HepG2 (cell line): ENCODE results near the gene WNT6. TPM values are rescaled to one million over a fixed set of nuclear protein-coding genes. Genes with fewer than 3 reads are reported as not detected.
A peak's percentile ranks its signal among the peaks of the same experiment; 100 is the strongest.

ENCODE experiments used
- ATAC-seq: fragments of 200-7000 bp; cut with Tn5 transposase; 3 replicates; pipeline ENCODE4 v1.9.1; 2020; ENCODE audit warnings: mild to moderate bottlenecking, moderate library complexity
- BruUV-seq: library from RNA; stranded (reverse); fragments of 400-500 nt; replicated peaks from 2 replicates; lab custom pipeline; 2021; lab: Mats Ljungman, UMichigan
- CTCF ChIA-PET: fragments of 300-600 bp; formaldehyde crosslinking; extraction: SDS; loops from one replicate; lab custom pipeline; 2021; ENCODE audit warnings: low total read pairs, inconsistent platforms, low intra/inter-chr PET ratio; lab: Yijun Ruan, JAX
- POLR2A ChIA-PET: fragments of 350-600 bp; sonication (Branson Sonifier 250); formaldehyde crosslinking; loops from one replicate; lab custom pipeline; 2020; ENCODE audit warnings: antibody characterized with exemption, inconsistent platforms; lab: Yijun Ruan, JAX
- DNase-seq: peaks from one replicate; pipeline ENCODE4 v3.0.0-alpha.2; 2015; ENCODE audit warnings: low spot score
- FAIRE-seq: peaks from 3 replicates; lab custom pipeline; 2011; peaks lifted over from hg19 to GRCh38; lab: Jason Lieb, UNC
- H2AFZ ChIP-seq: one replicate; pipeline ENCODE4 v1.6.1; 2011; ENCODE audit warnings: low read length, inconsistent platforms
- H3K27ac ChIP-seq: fragments of 300-600 bp; 3 replicates; pipeline ENCODE4 v1.8.0; 2011; ENCODE audit warnings: mixed run types, mild to moderate bottlenecking, mixed read lengths, low read length, inconsistent platforms; ENCODE audit not compliant: insufficient read depth; ENCODE audit errors: extremely low read length
- H3K27me3 ChIP-seq, 2 experiments: fragments of 200-600 bp in 1 of 2; 2 replicates in 1 of 2; 3 replicates in 1 of 2; pipeline versions ENCODE4 v1.6.0 to v1.8.0; 2011; ENCODE audit warnings: low read length in 2 of 2, mild to moderate bottlenecking in 2 of 2, moderate library complexity in 2 of 2, inconsistent platforms in 1 of 2; ENCODE audit not compliant: insufficient read depth in 2 of 2, control insufficient read depth in 1 of 2
- H3K36me3 ChIP-seq, 2 experiments: fragments of 200-600 bp in 1 of 2; replicated peaks in 1 of 2; 2 replicates in 1 of 2; 3 replicates in 1 of 2; pipeline versions ENCODE4 v1.5.1 to v1.8.0; 2011; ENCODE audit warnings: low read length in 2 of 2, inconsistent platforms in 1 of 2; ENCODE audit not compliant: insufficient read depth in 2 of 2, control insufficient read depth in 1 of 2
- H3K4me1 ChIP-seq: 2 replicates; pipeline ENCODE4 v1.5.1; 2012; ENCODE audit warnings: low read length, inconsistent platforms; ENCODE audit not compliant: insufficient read depth
- H3K4me2 ChIP-seq: 2 replicates; pipeline ENCODE4 v1.6.0; 2011; ENCODE audit warnings: low read depth, low read length, inconsistent platforms
- H3K4me3 ChIP-seq, 3 experiments: fragments of 200-600 bp in 1 of 3; sonication (generic), shearing (Covaris generic) in 1 of 3; replicated peaks in 1 of 3; 2 replicates each; pipeline ENCODE4 v1.5.1; 2011 to 2016; ENCODE audit warnings: low read length in 3 of 3, inconsistent platforms in 2 of 3, low read depth in 2 of 3, mild to moderate bottlenecking in 2 of 3, control low read depth in 1 of 3, mixed read lengths in 1 of 3; ENCODE audit not compliant: insufficient read depth in 1 of 3
- H3K79me2 ChIP-seq: one replicate; pipeline ENCODE4 v1.6.1; 2011; ENCODE audit warnings: low read length, inconsistent platforms; ENCODE audit not compliant: insufficient read depth
- H3K9ac ChIP-seq: 2 replicates; pipeline ENCODE4 v1.6.0; 2011; ENCODE audit warnings: mild to moderate bottlenecking, low read depth, low read length, inconsistent platforms; ENCODE audit not compliant: insufficient read depth
- H3K9me3 ChIP-seq: 2 replicates; pipeline ENCODE4 v1.5.1; 2012; ENCODE audit warnings: mild to moderate bottlenecking, low read length
- H4K20me1 ChIP-seq: 2 replicates; pipeline ENCODE4 v1.6.0; 2011; ENCODE audit warnings: inconsistent platforms, mild to moderate bottlenecking, low read length, moderate library complexity; ENCODE audit not compliant: insufficient read depth
- HMGXB4 ChIP-seq, 2 experiments: sonication (generic) in 1 of 2; formaldehyde crosslinking in 1 of 2; IDR thresholded peaks; 2 replicates each; pipeline versions ENCODE4 v1.4.0 to v1.6.1; 2018 to 2020; ENCODE audit warnings: missing genetic modification reagents in 2 of 2, borderline replicate concordance in 1 of 2, low read depth in 1 of 2, mild to moderate bottlenecking in 1 of 2, missing biosample characterization in 1 of 2
- XRCC5 ChIP-seq: fragments of 200-400 bp; formaldehyde crosslinking; optimal IDR thresholded peaks from 2 replicates; pipeline ENCODE3; 2017; ENCODE audit warnings: mild to moderate bottlenecking, low read length
- WGBS: methylation state at CpG from one replicate; pipeline ENCODE4 v1.1.6; 2017; ENCODE audit warnings: low lambda C conversion rate; 5-methylcytosine and 5-hydroxymethylcytosine counted together
- in situ Hi-C: cut with HindIII; loops from 2 replicates; pipeline ENCODE4 v1.10.0; 2017; ENCODE audit warnings: low pct_unique_long_range_greater_than_20kb; ENCODE audit not compliant: extremely low pct_ligation_motif_present
- intact Hi-C: fragments of 100-400 bp; cut with micrococcal nuclease; formaldehyde crosslinking; loops from one replicate; pipeline ENCODE4 v1.10.0; 2022; ENCODE audit not compliant: unreplicated experiment
- polyA plus RNA-seq, 8 experiments: library from polyadenylated mRNA; depleted of rRNA in 3 of 8; stranded (reverse) in 7 of 8; unstranded in 1 of 8; fragments of >200 nt; fragmentation: Illumina TruSeq in 4 of 8; extraction: Trizol in 4 of 8; gene quantifications; 2 replicates each; pipeline versions ENCODE4 v1.2.1 to v1.2.3, GENCODE V29; 2011 to 2016; ENCODE audit warnings: low read depth in 4 of 8, missing spikeins in 1 of 8, mixed read lengths in 1 of 8; ENCODE audit not compliant: insufficient read depth in 1 of 8
- total RNA-seq, 5 experiments: library from RNA; depleted of rRNA; stranded (reverse); fragments of >200 nt; fragmentation: Illumina TruSeq; extraction: Trizol; gene quantifications; 2 replicates each; pipeline ENCODE4 v1.2.3, GENCODE V29; 2016; ENCODE audit warnings: low read depth in 1 of 5

Gene WNT6
- total and polyA plus RNA-seq, 2 of the 13 experiments (the other 11 are each of a cell fraction or from before 2014, with no cell fraction given): 0.20 TPM; not detected in 1

DNA sequence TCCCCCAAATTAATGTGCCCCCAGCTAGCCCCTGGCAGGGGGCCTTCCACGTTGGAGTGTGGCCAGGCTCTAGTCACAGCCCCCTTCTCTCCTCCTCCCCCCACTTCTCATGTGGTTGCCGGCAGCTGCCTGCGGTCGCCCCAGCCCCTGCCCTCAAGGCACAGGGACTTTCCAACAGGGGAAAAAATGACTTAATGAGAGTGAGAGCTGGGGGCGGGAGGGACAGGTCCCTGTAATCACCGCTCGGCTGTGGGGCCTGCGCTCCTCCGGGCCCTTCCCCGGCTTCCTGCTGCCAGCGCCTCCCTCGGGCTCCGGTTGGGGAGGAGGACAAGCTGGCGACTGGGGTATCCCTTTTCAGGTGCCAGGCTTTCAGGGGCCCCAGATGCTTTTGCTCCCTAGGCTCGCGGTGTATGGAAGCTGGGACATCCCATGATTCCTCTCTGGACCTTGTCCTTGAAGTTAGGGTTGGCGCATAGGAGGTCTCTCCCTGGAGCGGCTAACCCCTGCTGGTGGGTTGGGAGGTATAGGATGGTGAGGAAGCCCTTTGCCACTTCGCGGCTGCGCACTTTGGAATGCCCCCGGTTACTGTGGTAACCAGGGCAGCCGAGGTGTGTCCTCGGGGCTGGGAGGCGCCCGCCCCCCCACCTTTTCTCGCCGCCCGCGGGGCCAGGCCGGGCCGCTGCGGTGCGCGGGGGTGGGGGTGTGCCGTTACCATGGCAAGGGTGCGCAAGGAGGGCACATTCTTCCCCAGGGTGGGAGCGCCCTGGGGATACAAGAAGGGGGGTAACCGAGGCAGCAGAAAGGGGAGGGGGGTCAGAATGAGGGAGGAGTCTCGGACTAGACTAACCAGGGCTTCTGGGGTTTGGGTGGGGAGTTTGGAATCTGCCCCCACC lies 37.1 kb downstream of the WNT6 start:
- no TSS peak for BruUV-seq
- ATAC-seq (peak; percentile 5), FAIRE-seq (no peak), DNase-seq (no peak)
- Histone ChIP-seq H3K9ac (no peak overlapping the region), H4K20me1 (no peaks in the 10 kb centered on the region; the same call in 1 of the 2 replicates), H3K4me2 (peak overlapping the region; percentile 37), H2AFZ (no peak overlapping the region), H3K79me2 (no peaks in the 10 kb centered on the region), H3K9me3 (no peaks in the 10 kb centered on the region), H3K4me3 (peak overlapping the region in 1 of 3 experiments; percentile 32; a peak in 1 of 6 replicates), H3K27ac (no peak overlapping the region), H3K27me3 (peaks cover 29 to 81% of the 10 kb centered on the region in 2 experiments; a peak in 4 of 5 replicates), H3K36me3 (no peaks in the 10 kb centered on the region), H3K4me1 (peaks cover 60% of the 10 kb centered on the region)
- ChIA-PET CTCF (interaction anchor here (4.2 to 4.7 kb wide), 2 partner anchors 21 to 44 kb away, joined by 32 to 58 read pairs; no protein-coding TSS in a partner anchor), POLR2A (no interaction called here)
- 3% methylated on average over 34 of the region's 40 CpGs for WGBS
- in situ Hi-C loops: no loop called here
- TF ChIP-seq XRCC5 (peak; percentile 28), HMGXB4 (CRISPR knock-in tag; IDR thresholded peaks at IDR 0.05; ENCODE audit: borderline replicate concordance in 1 of 2, low read depth in 1 of 2) (no peak)
- intact Hi-C loops: no loop called here
